GOT3 (cell line): ENCODE data around the gene CDC45.
A peak's percentile ranks its signal among the peaks of the same experiment; 100 is the strongest.
"Not testable (repeated sequence)": the region's sequence is repeated elsewhere in the genome, so short reads cannot be mapped to it uniquely, and the experiment has no call there.

Experiments used
- DNase-seq: peaks from one replicate; lab custom pipeline; 2025; ENCODE audit warnings: mixed read lengths; lab: John Stamatoyannopoulos, UW

CDC45 gene

GRCh38 chr22:19479355-19480172 is at the start of gene CDC45:
Gene CDC45, plus strand, starts transcription at chr22:19479920. Its CDS starts 49 bp downstream, at chr22:19479969.
- peak; percentile 86 for DNase-seq

GRCh38 chr22:19429950-19430889 is 49.5 kb upstream of the CDC45 start:
- DNase-seq, result no peak

- no peak for DNase-seq
Measured at GRCh38 chr22:19430890-19431541, 48.7 kb upstream of the CDC45 start.

GRCh38 chr22:19431649-19432132 is 48.0 kb upstream of the CDC45 start, which contains the start of gene HIRA:
Gene HIRA, minus strand, starts transcription at chr22:19431733. Its CDS starts 257 bp downstream, at chr22:19431476.
- peak; percentile 68 for DNase-seq

GRCh38 chr22:19432133-19432851 is 47.4 kb upstream of the CDC45 start, which contains the start of gene MRPL40:
Gene MRPL40, plus strand, starts transcription at chr22:19432545. Its CDS starts 10 bp downstream, at chr22:19432555.
- DNase-seq, result peak; percentile 68

GRCh38 chr22:19434401-19434800 is 45.3 kb upstream of the CDC45 start:
- no peak for DNase-seq

- DNase-seq, result no peak
Measured at GRCh38 chr22:19434829-19435580, 44.7 kb upstream of the CDC45 start.

- DNase-seq, result not testable (repeated sequence)
Measured at GRCh38 chr22:19436444-19437161, 43.1 kb upstream of the CDC45 start.

GRCh38 chr22:19438298-19438697 is 41.4 kb upstream of the CDC45 start:
- no peak for DNase-seq

GRCh38 chr22:19440411-19441195 is 39.1 kb upstream of the CDC45 start:
- DNase-seq, result no peak

GRCh38 chr22:19442166-19442565 is 37.6 kb upstream of the CDC45 start:
- DNase-seq, result no peak

- no peak for DNase-seq
Measured at GRCh38 chr22:19443544-19444211, 36.0 kb upstream of the CDC45 start.

GRCh38 chr22:19445279-19445982 is 34.3 kb upstream of the CDC45 start:
- DNase-seq, result not testable (repeated sequence)

GRCh38 chr22:19446603-19447329 is 33.0 kb upstream of the CDC45 start:
- DNase-seq, result no peak

GRCh38 chr22:19447330-19448075 is 32.2 kb upstream of the CDC45 start, which contains the start of gene C22orf39:
Gene C22orf39, minus strand, starts transcription at chr22:19447711. Its CDS starts 23 bp downstream, at chr22:19447688.
- peak; percentile 56 for DNase-seq

GRCh38 chr22:19448076-19448607 is 31.6 kb upstream of the CDC45 start:
- DNase-seq, result no peak
